Nephron progenitor cell (in vitro differentiated cells): ENCODE measurements around the gene KLHL5.
A peak's percentile ranks its signal among the peaks of the same experiment; 100 is the strongest.

Experiments used
- DNase-seq: peaks from one replicate; pipeline ENCODE4 v3.0.0; 2021
- H3K27ac Mint-ChIP-seq: 2 replicates; pipeline ENCODE4 v1.8.0; 2021; ENCODE audit warnings: mild to moderate bottlenecking, moderate library complexity, mixed read lengths
- H3K27me3 Mint-ChIP-seq: 2 replicates; pipeline ENCODE4 v1.8.0; 2021; ENCODE audit warnings: mild to moderate bottlenecking, low read depth, mixed read lengths; ENCODE audit not compliant: poor library complexity
- H3K36me3 Mint-ChIP-seq: 2 replicates; pipeline ENCODE4 v1.8.0; 2021; ENCODE audit warnings: low read depth, mixed read lengths
- H3K4me1 Mint-ChIP-seq: 2 replicates; pipeline ENCODE4 v1.8.0; 2021; ENCODE audit warnings: mixed read lengths
- H3K4me3 Mint-ChIP-seq: 2 replicates; pipeline ENCODE4 v1.8.0; 2021; ENCODE audit warnings: mild to moderate bottlenecking, moderate library complexity, mixed read lengths
- H3K9me3 Mint-ChIP-seq: 2 replicates; pipeline ENCODE4 v1.8.0; 2021; ENCODE audit warnings: mild to moderate bottlenecking, moderate library complexity, mixed read lengths
- TF ChIP-seq, protein P1 (sequence below): fragments of 200-600 bp; sonication (generic); IDR thresholded peaks from 2 replicates; pipeline ENCODE4 v1.5.0; 2021; ENCODE audit warnings: antibody characterized with exemption

The KLHL5 gene

DNA sequence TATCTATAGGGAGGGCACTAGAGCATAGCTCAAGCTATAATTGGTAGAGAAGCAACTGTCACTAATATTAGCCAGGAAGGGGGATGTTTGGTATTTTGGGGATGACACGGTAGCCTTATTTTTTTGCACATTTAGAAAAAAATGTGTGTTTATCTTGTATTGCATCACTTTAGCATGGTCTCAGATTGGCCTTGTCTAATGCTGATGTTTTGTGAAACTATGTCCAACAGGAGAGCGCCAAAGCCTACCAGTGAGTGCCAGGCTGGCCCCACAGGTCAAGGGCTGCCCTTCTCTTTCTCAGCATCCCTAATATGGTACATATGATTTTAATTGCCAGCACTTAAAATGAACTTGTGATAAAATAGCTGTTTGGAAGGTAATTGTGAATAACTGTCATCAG lies 95.5 kb downstream of the KLHL5 start:
- TF ChIP-seq, protein P1, sequence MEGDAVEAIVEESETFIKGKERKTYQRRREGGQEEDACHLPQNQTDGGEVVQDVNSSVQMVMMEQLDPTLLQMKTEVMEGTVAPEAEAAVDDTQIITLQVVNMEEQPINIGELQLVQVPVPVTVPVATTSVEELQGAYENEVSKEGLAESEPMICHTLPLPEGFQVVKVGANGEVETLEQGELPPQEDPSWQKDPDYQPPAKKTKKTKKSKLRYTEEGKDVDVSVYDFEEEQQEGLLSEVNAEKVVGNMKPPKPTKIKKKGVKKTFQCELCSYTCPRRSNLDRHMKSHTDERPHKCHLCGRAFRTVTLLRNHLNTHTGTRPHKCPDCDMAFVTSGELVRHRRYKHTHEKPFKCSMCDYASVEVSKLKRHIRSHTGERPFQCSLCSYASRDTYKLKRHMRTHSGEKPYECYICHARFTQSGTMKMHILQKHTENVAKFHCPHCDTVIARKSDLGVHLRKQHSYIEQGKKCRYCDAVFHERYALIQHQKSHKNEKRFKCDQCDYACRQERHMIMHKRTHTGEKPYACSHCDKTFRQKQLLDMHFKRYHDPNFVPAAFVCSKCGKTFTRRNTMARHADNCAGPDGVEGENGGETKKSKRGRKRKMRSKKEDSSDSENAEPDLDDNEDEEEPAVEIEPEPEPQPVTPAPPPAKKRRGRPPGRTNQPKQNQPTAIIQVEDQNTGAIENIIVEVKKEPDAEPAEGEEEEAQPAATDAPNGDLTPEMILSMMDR: no peak
- Mint-ChIP-seq H3K4me1 (no peaks in the 10 kb centered on the region), H3K4me3 (no peak overlapping the region), H3K36me3 (no peaks in the 10 kb centered on the region), H3K9me3 (no peaks in the 10 kb centered on the region), H3K27ac (no peak overlapping the region), H3K27me3 (peaks cover 3% of the 10 kb centered on the region)
- DNase-seq: no peak

DNA sequence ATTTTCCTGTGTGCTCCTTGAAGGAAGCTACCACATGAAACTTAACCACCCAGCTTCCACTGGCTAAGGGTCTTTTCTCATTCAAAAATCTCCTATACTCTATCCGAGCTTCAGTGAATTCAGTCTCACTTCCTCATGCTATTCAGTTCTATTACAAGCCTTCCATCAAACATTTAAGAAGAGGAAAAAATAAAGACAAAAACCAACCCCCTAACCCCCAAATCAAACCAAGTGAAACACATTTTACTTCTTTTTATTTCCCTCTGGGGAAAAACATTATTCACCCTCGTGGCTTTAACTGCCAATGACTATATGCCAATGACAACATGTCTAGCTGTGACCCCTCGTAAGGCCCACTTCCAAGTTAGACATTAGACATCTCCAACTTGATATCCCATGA lies 104.1 kb downstream of the KLHL5 start:
- Mint-ChIP-seq H3K36me3 (no peaks in the 10 kb centered on the region), H3K27me3 (no peaks in the 10 kb centered on the region), H3K4me1 (peaks cover 8% of the 10 kb centered on the region), H3K9me3 (peaks cover 25% of the 10 kb centered on the region), H3K27ac (peak overlapping the region; percentile 74), H3K4me3 (no peak overlapping the region)
- DNase-seq: no peak
- TF ChIP-seq, protein P1: no peak

DNA sequence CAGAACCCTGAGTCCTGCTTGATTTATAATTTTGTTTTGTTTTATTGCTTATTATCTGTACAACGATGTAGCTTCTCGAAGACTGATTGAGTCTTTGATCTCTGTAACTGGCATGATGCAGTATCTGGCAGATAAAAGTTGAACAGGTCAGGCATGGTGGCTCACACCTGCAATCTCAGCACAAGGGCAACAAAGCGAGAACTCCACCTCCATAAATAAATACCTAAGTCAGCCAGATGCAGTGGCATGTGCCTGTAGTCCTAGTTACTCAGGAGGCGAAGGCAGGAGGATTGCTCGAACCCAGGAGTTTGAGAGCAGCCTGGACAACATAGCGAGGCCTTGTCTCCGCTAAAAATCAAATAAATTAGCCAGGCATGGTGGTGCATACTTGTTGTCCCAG lies 104.6 kb downstream of the KLHL5 start:
- H3K36me3 Mint-ChIP-seq: no peaks in the 10 kb centered on the region
- H3K27ac Mint-ChIP-seq: peak overlapping the region; percentile 46
- H3K4me1 Mint-ChIP-seq: peaks cover 8% of the 10 kb centered on the region
- no peak for DNase-seq
- TF ChIP-seq, protein P1: no peak
- no peaks in the 10 kb centered on the region for H3K27me3 Mint-ChIP-seq
- H3K4me3 Mint-ChIP-seq: no peak overlapping the region
- H3K9me3 Mint-ChIP-seq: peaks cover 30% of the 10 kb centered on the region

DNA sequence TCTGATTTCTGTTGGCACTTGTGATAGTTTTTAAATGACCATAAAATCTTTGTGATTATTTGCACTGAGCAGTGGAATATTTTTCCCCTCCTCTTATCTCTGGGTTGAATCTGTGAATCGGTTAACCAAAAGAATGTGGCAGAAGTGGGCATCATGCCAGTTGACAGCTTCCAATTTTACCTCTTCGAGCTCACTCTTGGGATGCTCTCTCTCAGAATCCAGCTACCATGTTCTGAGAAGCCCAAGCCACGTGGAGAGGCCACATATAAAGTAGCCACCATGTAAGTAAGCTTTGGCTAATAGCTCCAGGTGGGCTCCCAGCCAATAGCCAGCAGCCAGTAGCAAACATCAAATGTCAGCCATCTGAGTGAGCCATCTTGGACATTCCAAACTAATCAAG lies 107.4 kb downstream of the KLHL5 start:
- Mint-ChIP-seq H3K4me1 (peaks cover 8% of the 10 kb centered on the region), H3K27ac (no peak overlapping the region), H3K9me3 (peaks cover 32% of the 10 kb centered on the region), H3K36me3 (no peaks in the 10 kb centered on the region), H3K4me3 (no peak overlapping the region), H3K27me3 (peaks cover 8% of the 10 kb centered on the region)
- TF ChIP-seq, protein P1: no peak
- DNase-seq: no peak

DNA sequence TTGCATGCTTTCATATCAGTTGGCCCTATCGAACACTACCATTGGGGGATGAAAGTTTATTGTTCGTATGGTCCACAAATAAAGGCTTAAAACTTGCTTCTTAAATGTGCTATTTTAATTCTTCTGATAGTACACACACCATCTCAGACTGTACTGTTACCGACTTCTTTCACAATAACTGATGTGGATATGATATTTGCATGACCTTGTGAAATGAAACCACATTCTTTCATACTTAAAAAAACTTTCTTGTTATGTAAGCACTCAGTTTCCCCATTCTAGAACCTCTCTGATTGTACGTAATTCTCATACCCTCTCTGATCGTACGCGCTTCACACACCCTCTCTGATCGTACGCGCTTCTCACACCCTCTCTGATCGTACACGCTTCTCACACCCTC lies 108.3 kb downstream of the KLHL5 start:
- Mint-ChIP-seq H3K9me3 (peaks cover 32% of the 10 kb centered on the region), H3K27ac (no peak overlapping the region), H3K4me3 (no peak overlapping the region), H3K27me3 (peaks cover 14% of the 10 kb centered on the region), H3K4me1 (peaks cover 8% of the 10 kb centered on the region), H3K36me3 (no peaks in the 10 kb centered on the region)
- DNase-seq: no peak
- TF ChIP-seq, protein P1: no peak
